PC-9 (cell line): Measurements from ENCODE around the gene LATS2.

ENCODE experiments used
- EZH2 ChIP-seq: fragments of 200-600 bp; sonication (generic); IDR thresholded peaks from 2 replicates; pipeline ENCODE4 v1.8.0; 2017; ENCODE audit warnings: antibody characterized with exemption, low read depth
- TF ChIP-seq, protein P1 (sequence below): fragments of 200-600 bp; sonication (generic); conservative IDR thresholded peaks from 2 replicates; pipeline ENCODE4 v1.6.1; 2017; ENCODE audit warnings: mixed run types, antibody characterized with exemption, mild to moderate bottlenecking, moderate library complexity

DNA sequence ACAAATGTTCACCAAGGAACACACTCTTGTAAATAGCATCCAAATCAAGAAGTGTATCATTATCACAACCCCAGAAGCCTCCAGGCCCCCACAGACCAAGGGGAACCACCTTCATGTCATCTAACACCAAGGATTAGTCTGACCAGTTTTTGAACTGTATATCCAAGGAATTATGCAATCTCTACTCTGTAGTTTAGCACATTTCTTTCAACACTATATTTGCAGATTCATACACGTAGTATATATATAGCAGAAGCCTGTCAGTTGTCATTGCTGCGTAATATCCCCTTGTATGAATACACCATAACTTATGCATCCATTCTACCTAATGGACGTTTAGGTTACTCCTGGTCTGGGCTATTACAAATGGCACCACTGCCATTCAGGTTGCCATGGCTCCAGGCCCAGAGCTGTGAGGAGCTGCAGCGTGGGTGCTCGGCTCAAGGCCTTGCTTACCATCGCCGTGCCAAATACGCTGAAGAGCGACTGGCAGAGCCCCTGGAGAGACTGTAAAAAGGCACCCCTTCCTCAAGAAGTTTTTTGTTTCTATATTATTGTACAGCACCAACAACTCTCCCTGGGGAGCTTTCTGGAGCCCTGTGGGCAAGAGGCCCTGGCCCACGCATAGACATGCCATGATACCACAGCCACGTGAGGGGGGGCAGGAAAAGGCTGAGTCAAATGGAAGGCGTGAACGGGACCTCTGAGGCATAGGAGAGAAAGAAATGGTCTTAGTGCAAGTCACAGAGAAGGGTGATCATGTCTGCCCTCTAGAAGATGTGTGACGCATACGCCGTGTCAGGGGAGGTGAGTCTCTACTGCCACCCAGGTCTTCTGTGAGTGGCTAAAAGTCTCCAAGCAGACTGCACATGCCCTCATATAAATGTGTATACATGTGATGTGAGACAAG, 10.8 kb downstream of the LATS2 start:
- TF ChIP-seq, protein P1, sequence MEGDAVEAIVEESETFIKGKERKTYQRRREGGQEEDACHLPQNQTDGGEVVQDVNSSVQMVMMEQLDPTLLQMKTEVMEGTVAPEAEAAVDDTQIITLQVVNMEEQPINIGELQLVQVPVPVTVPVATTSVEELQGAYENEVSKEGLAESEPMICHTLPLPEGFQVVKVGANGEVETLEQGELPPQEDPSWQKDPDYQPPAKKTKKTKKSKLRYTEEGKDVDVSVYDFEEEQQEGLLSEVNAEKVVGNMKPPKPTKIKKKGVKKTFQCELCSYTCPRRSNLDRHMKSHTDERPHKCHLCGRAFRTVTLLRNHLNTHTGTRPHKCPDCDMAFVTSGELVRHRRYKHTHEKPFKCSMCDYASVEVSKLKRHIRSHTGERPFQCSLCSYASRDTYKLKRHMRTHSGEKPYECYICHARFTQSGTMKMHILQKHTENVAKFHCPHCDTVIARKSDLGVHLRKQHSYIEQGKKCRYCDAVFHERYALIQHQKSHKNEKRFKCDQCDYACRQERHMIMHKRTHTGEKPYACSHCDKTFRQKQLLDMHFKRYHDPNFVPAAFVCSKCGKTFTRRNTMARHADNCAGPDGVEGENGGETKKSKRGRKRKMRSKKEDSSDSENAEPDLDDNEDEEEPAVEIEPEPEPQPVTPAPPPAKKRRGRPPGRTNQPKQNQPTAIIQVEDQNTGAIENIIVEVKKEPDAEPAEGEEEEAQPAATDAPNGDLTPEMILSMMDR = no peak
- no peak for TF ChIP-seq EZH2
